Neuron (in vitro differentiated cells): Measurements from ENCODE around the gene LMOD1.
"Not testable (repeated sequence)": the region's sequence is repeated elsewhere in the genome, so short reads cannot be mapped to it uniquely, and the experiment has no call there.

Experiments used
- H2AFZ ChIP-seq: one replicate; pipeline ENCODE4 v1.6.1; 2013; ENCODE audit warnings: low read depth, mild to moderate bottlenecking, inconsistent platforms, low read length, moderate library complexity
- H3K27me3 ChIP-seq: one replicate; pipeline ENCODE4 v1.6.1; 2013; ENCODE audit warnings: low read length; ENCODE audit not compliant: insufficient read depth
- H3K36me3 ChIP-seq: one replicate; pipeline ENCODE4 v1.6.1; 2013; ENCODE audit warnings: low read length; ENCODE audit not compliant: insufficient read depth
- H3K4me1 ChIP-seq: one replicate; pipeline ENCODE4 v1.6.1; 2013; ENCODE audit warnings: low read length; ENCODE audit not compliant: insufficient read depth
- H3K4me3 ChIP-seq: 2 replicates; pipeline ENCODE4 v1.5.1; 2013; ENCODE audit warnings: mild to moderate bottlenecking, low read length, moderate library complexity
- H3K9me3 ChIP-seq: one replicate; pipeline ENCODE4 v1.6.1; 2013; ENCODE audit warnings: low read length

Gene LMOD1

GRCh38 chr1:201881617-201882016 lies 64.7 kb downstream of the LMOD1 start:
- Histone ChIP-seq H3K27me3 (no peaks in the 10 kb centered on the region), H3K4me1 (no peaks in the 10 kb centered on the region), H3K9me3 (no peaks in the 10 kb centered on the region), H3K36me3 (peaks cover 4% of the 10 kb centered on the region), H3K4me3 (no peak overlapping the region), H2AFZ (no peak overlapping the region)

GRCh38 chr1:201880928-201881571 lies 65.3 kb downstream of the LMOD1 start:
- no peak overlapping the region for H3K4me3 ChIP-seq
- peaks cover 10% of the 10 kb centered on the region for H3K36me3 ChIP-seq
- peaks cover under 1% of the 10 kb centered on the region for H3K4me1 ChIP-seq
- no peaks in the 10 kb centered on the region for H3K9me3 ChIP-seq
- H2AFZ ChIP-seq: no peak overlapping the region
- no peaks in the 10 kb centered on the region for H3K27me3 ChIP-seq

GRCh38 chr1:201877877-201878401 lies 68.4 kb downstream of the LMOD1 start:
- Histone ChIP-seq H3K4me1 (peaks cover 4% of the 10 kb centered on the region), H3K4me3 (no peak overlapping the region), H3K27me3 (no peaks in the 10 kb centered on the region), H3K36me3 (peaks cover 36% of the 10 kb centered on the region), H3K9me3 (no peaks in the 10 kb centered on the region), H2AFZ (no peak overlapping the region)

GRCh38 chr1:201876148-201876818 lies 70.1 kb downstream of the LMOD1 start:
- Histone ChIP-seq H3K36me3 (peaks cover 52% of the 10 kb centered on the region), H3K4me1 (peaks cover 4% of the 10 kb centered on the region), H3K4me3 (no peak overlapping the region), H3K9me3 (no peaks in the 10 kb centered on the region), H3K27me3 (no peaks in the 10 kb centered on the region), H2AFZ (no peak overlapping the region)

- Histone ChIP-seq H3K36me3 (peaks cover 68% of the 10 kb centered on the region), H3K4me1 (peaks cover 4% of the 10 kb centered on the region), H2AFZ (no peak overlapping the region), H3K9me3 (no peaks in the 10 kb centered on the region), H3K4me3 (no peak overlapping the region), H3K27me3 (no peaks in the 10 kb centered on the region)
Observed at GRCh38 chr1:201874672-201875071, 71.7 kb downstream of the LMOD1 start.

GRCh38 chr1:201870397-201870796 lies 76.0 kb downstream of the LMOD1 start:
- no peaks in the 10 kb centered on the region for H3K9me3 ChIP-seq
- no peaks in the 10 kb centered on the region for H3K27me3 ChIP-seq
- no peak overlapping the region for H2AFZ ChIP-seq
- peaks cover 88% of the 10 kb centered on the region for H3K36me3 ChIP-seq
- H3K4me3 ChIP-seq: no peak overlapping the region
- H3K4me1 ChIP-seq: no peaks in the 10 kb centered on the region

- Histone ChIP-seq H3K27me3 (no peaks in the 10 kb centered on the region), H2AFZ (no peak overlapping the region), H3K9me3 (no peaks in the 10 kb centered on the region), H3K4me1 (no peaks in the 10 kb centered on the region), H3K4me3 (no peak overlapping the region), H3K36me3 (peaks cover 86% of the 10 kb centered on the region)
Observed at GRCh38 chr1:201861448-201861847, 84.9 kb downstream of the LMOD1 start.

- H3K27me3 ChIP-seq: no peaks in the 10 kb centered on the region
- H3K4me3 ChIP-seq: no peak overlapping the region
- H3K4me1 ChIP-seq: no peaks in the 10 kb centered on the region
- peaks cover 92% of the 10 kb centered on the region for H3K36me3 ChIP-seq
- no peak overlapping the region for H2AFZ ChIP-seq
- no peaks in the 10 kb centered on the region for H3K9me3 ChIP-seq
Observed at GRCh38 chr1:201859424-201859823, 86.9 kb downstream of the LMOD1 start.

GRCh38 chr1:201856722-201857121 lies 89.6 kb downstream of the LMOD1 start:
- H3K4me3 ChIP-seq: not testable (repeated sequence)
- H3K36me3 ChIP-seq: peaks cover 95% of the 10 kb centered on the region

GRCh38 chr1:201851949-201852348 lies 94.4 kb downstream of the LMOD1 start:
- Histone ChIP-seq H3K9me3 (no peaks in the 10 kb centered on the region), H3K4me1 (peaks cover 13% of the 10 kb centered on the region), H3K4me3 (no peak overlapping the region), H3K27me3 (no peaks in the 10 kb centered on the region), H3K36me3 (peaks cover 93% of the 10 kb centered on the region), H2AFZ (no peak overlapping the region)

More at GRCh38 chr1:201856722-201857121, 89.6 kb downstream of the LMOD1 start:
- not testable (repeated sequence) for H2AFZ ChIP-seq, H3K27me3 ChIP-seq, H3K9me3 ChIP-seq, H3K4me1 ChIP-seq

GRCh38 chr1:201850053-201850397 lies 96.3 kb downstream of the LMOD1 start:
- Histone ChIP-seq H2AFZ (no peak overlapping the region), H3K9me3 (no peaks in the 10 kb centered on the region), H3K4me1 (peaks cover 13% of the 10 kb centered on the region), H3K36me3 (peaks cover 74% of the 10 kb centered on the region), H3K4me3 (no peak overlapping the region), H3K27me3 (no peaks in the 10 kb centered on the region)

GRCh38 chr1:201849372-201850052 lies 96.8 kb downstream of the LMOD1 start:
- Histone ChIP-seq H3K4me1 (peaks cover 13% of the 10 kb centered on the region), H3K9me3 (no peaks in the 10 kb centered on the region), H3K36me3 (peaks cover 68% of the 10 kb centered on the region), H2AFZ (no peak overlapping the region), H3K27me3 (no peaks in the 10 kb centered on the region), H3K4me3 (no peak overlapping the region)

GRCh38 chr1:201848230-201848629 lies 98.1 kb downstream of the LMOD1 start:
- H3K4me3 ChIP-seq: no peak overlapping the region
- H3K36me3 ChIP-seq: peaks cover 57% of the 10 kb centered on the region
- no peak overlapping the region for H2AFZ ChIP-seq

More at GRCh38 chr1:201848230-201848629, 98.1 kb downstream of the LMOD1 start:
- Histone ChIP-seq H3K27me3 (no peaks in the 10 kb centered on the region), H3K9me3 (no peaks in the 10 kb centered on the region), H3K4me1 (peaks cover 13% of the 10 kb centered on the region)
